GM12865 (cell line): ENCODE measurements around the gene NRAS.

Experiments used
- DNase-seq: peaks from one replicate; pipeline ENCODE4 v3.0.0; 2010; ENCODE audit warnings: low read depth
- H3K4me3 ChIP-seq: 2 replicates; pipeline ENCODE4 v1.5.1; 2011; ENCODE audit warnings: mild to moderate bottlenecking, low read depth, low read length, control low read depth
- CTCF ChIP-seq: IDR thresholded peaks from 2 replicates; pipeline ENCODE4 v1.5.1; 2011; ENCODE audit warnings: low read length, control low read depth, low read depth, inconsistent platforms; ENCODE audit not compliant: insufficient read depth; ENCODE audit errors: missing control alignments

The NRAS gene

DNA sequence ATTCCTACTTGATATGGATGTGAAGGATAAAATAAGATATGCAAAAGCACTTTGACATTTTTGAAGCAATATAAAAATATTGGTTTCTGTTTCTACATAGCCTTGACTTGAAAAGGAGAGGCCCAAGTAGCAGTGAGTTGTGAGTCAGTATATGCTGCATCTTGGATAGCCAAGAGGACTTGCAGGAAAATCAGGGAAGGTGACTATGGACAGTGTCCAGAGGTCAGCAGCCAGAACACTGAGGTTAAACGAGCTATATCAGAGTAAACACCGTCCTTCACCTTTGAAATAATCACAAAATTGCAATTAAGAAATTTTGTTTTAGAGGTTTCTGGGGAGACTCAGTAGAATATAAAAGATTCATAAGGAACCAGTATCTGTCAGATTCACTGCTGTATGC is 14.6 kb downstream of the NRAS start:
- no peak overlapping the region for H3K4me3 ChIP-seq
- no peak for TF ChIP-seq CTCF
- DNase-seq: no peak

DNA sequence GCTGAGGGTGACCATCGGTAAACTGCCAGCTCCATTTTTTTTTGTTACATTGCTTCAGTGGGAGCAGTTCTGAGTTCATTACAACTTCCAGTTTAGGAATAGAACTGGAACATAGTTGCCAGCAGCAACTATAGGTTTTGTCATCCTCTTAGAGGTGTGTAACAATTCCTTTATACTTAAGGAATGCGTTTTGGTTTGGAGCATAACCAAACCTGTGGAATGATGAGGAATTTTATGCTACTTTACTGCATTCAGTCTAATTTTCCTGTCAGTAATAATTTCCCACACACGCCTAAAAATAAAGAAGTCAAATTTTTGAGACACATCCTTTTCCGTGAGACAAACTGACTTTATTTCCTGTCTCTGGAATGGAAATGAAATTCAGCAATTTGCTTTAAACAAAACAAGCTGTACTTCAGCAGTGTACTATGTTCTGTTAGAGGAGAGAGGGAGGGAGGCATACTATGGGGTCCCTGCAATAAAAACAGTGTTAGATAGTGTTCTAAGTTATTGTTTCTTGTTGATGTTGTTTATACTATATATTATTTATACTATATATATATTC is 16.5 kb downstream of the NRAS start:
- no peak for DNase-seq
- no peak for TF ChIP-seq CTCF
- no peak overlapping the region for H3K4me3 ChIP-seq

DNA sequence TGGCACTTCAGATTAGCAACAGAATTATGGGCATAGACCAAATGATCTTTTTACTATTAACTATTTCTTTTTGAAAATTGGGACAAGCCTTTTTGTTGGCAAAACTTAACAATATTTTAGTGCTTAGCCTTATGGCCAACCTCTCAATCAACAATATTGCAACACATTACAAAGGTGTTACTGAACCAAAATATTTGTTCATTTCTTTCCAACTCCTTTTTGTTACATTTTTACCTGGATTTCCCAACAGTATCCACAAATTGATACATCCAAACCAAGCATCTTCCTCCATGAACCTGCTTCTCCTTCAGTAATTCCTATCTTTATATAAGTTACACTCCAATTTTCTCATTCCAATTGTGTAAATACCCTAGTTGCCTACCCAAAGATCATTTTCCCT is 19.8 kb downstream of the NRAS start:
- TF ChIP-seq CTCF: no peak
- H3K4me3 ChIP-seq: no peak overlapping the region
- no peak for DNase-seq

- no peak for TF ChIP-seq CTCF
- DNase-seq: peak; percentile 68
- no peak within 1 kb of the TSS for H3K4me3 ChIP-seq
These were observed 21.0 kb downstream of the NRAS start, which contains the start of gene AMPD1 for GRCh38 chr1:114695430-114696058. Gene AMPD1, minus strand, starts transcription at chr1:114695546. Its CDS starts 75 bp downstream, at chr1:114695471.

GRCh38 chr1:114694540-114695310 is 21.8 kb downstream of the NRAS start:
- H3K4me3 ChIP-seq: no peak overlapping the region
- no peak for TF ChIP-seq CTCF
- no peak for DNase-seq

GRCh38 chr1:114692947-114693346 is 23.6 kb downstream of the NRAS start:
- TF ChIP-seq CTCF: no peak
- no peak for DNase-seq
- no peak overlapping the region for H3K4me3 ChIP-seq
